Measurements from ENCODE around the gene ENGASE.

The ENGASE gene

DNA sequence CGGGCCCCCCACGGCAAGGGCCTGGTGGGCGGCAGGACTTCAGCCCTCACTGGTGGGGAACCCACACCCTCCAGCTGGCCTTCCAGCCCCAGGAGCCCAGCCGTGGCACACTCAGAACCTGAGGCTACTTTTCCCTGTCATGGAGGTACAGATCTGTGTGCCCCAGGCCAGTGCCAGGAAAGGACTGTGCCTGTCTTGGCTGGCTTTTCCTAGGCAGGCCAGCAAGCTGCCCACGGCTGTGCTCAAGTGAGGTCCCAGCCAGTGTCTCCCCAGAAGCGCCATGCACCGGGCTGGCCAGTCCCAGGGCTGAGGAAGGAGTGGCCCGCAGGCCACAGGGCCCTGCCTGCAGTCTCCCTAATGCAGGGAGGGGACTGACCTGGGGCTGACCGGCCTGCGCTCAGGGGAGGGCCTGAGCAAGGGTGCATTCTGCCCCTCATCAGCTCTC lies 16.6 kb downstream of the ENGASE start:
- no peak for DNase-seq (ENCODE audit: low read depth in 2 of 2, low spot score in 1 of 2)

DNA sequence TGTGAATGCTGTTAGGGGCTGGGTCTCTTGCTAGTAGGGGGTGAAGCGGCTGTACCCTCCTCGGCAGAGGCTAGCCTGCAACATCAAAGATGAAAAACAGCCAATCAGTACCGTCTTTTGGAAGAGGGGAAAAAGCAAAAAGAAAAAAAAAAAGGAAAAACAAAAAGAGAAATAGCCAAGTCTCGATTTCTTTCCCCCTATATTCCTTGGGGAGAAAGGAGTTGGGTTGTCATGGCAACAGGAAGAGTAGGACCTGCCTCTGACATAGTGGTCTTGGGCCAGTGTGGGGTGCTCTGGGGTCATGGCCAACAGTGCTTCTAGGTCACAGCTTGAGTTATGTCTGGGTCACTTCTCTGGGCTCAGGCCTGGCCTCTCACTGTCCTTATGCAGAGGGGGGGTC lies 17.9 kb downstream of the ENGASE start:
- DNase-seq (ENCODE audit: low read depth in 2 of 2, low spot score in 1 of 2), result no peak

DNA sequence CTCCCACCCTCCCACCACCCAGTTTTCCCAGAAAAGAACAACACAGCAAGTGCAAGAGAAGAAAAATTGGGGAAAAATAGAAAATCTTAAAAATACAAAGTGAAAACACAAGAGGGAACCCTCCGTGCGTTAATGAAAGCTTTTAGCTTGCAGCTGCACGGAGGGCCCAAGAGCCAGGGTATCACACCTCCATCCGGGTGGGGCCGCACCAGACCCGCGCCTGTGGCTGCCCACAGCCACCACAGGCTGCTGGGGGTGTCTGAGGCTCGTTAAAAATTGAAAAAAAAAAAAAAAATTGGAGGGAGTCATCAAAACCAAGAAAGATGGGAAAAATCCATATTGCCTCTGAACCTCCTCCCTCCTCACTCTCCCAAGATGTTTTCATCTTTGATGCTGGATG lies 18.6 kb downstream of the ENGASE start:
- no peak for DNase-seq (ENCODE audit: low read depth in 2 of 2, low spot score in 1 of 2)

- DNase-seq (ENCODE audit: low read depth in 2 of 2, low spot score in 1 of 2), result no peak
Observed at GRCh38 chr17:79094261-79094660, 19.6 kb downstream of the ENGASE start.

- DNase-seq (ENCODE audit: low read depth in 2 of 2, low spot score in 1 of 2), result no peak
Observed at GRCh38 chr17:79095345-79096055, 20.9 kb downstream of the ENGASE start.

GRCh38 chr17:79096477-79096876 lies 21.9 kb downstream of the ENGASE start:
- DNase-seq (ENCODE audit: low read depth in 2 of 2, low spot score in 1 of 2), result no peak

DNA sequence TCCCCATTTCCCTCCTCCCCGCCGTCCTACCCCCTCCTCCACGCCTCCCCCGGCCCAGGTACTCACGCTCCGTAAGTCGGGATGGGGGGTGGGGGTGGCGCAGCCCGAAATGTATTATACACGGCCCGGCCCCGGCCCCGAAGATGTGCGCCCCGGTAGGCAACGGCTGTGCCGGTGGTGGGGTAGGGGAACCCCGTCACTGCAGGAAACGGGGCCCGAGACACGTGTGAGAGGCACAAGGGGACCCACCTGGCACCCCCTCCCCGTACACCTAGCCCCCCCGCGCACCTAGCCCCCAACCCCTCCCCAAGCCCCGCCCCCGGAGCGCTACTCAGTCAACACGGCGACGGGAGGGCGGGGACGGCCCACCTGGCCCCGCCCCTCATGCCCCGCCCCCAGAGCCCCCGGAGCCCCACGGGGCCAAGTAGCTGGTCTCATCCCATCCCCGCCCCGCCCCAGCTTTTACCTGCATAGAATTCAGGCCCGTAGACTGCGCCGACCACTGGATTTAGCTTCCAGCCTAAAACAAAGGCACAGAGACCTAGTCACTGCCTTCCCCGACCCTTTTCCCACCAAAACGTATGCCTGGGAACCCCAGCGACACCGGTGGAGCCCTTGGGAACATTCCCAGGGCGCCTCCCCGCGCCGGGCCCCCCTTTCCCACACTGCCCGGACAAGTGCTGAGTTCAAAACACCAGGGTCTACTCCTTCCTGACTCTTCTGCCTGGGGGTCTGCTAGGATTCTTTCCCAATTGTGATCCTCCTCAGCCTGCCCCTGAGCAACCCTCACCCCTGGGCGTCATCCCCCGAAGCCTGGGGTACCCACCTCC lies 22.8 kb downstream of the ENGASE start:
- DNase-seq (ENCODE audit: low read depth in 2 of 2, low spot score in 1 of 2), result no peak

- no peak for DNase-seq (ENCODE audit: low read depth in 2 of 2, low spot score in 1 of 2)
Observed at GRCh38 chr17:79098282-79098867, 23.8 kb downstream of the ENGASE start.

DNA sequence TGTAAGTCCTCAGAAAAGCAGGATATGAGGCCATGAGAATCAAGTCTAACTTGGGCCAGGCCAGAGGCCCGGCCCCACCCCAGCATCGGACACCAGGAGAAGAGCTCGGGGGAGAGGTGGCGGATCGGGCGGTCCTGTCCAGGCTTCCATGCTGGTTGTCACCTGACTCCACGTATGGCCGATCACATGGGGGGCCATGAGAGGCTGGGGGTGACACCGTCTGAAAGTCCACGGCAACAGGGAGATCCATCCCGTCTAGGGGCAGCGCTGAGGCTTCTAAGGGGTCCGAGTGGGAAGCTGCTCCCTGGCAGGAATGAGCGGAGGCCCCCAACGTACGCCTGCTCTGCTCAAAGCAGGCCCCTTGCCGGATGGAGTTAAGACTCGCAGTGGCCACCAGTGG lies 25.8 kb downstream of the ENGASE start:
- no peak for DNase-seq (ENCODE audit: low read depth in 2 of 2, low spot score in 1 of 2)

DNA sequence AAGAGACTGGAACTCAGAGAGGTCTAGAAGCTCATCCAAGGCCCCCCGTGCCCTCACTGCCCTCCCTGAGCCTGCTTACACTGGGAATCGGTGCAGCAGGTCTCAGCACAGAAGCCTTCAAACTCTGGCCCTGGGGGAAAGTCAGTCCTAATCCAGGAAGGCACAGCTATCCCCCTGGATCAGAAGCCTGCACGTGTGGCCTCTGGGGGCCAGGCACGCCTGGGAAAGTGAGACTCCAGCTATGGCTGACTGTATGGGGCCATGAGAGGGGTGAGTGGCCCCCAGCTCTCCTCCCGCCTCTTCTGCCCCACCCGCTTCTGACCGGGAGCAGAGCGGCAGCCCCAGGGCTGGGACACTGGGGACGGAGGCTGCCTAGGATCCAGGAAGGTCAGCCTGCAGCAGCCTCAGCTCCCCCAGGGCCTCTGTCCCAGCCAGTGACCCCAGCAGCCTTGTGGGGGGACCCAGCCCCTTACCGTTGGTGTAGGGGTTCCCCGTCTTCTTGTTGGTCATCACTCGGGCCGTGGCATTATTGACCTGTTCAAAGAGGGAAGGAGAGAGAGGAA lies 26.6 kb downstream of the ENGASE start:
- DNase-seq (ENCODE audit: low read depth in 2 of 2, low spot score in 1 of 2), result no peak

GRCh38 chr17:79102214-79102613 lies 27.6 kb downstream of the ENGASE start:
- no peak for DNase-seq (ENCODE audit: low read depth in 2 of 2, low spot score in 1 of 2)

GRCh38 chr17:79104898-79105600 lies 30.4 kb downstream of the ENGASE start:
- no peak for DNase-seq (ENCODE audit: low read depth in 2 of 2, low spot score in 1 of 2)

DNA sequence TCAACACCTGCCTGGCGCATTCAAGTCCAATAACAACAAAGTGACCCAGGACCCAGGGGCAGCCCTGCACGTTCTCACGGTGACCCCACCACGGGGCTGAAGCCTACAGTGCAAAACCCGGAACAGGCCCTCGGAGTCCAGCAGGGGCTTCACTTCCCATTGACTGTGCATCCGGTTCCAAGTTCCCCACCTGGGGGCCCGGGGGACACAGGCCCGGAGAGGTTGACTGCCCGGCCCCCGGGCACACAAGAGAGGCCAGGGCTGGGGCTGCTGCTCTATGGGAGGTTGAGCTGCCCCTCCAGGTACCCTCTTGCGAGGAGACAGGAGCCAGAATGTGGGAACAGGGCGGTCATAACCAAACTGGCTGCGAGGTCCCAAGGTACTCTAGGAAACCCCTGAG lies 31.3 kb downstream of the ENGASE start:
- no peak for DNase-seq (ENCODE audit: low read depth in 2 of 2, low spot score in 1 of 2)

DNA sequence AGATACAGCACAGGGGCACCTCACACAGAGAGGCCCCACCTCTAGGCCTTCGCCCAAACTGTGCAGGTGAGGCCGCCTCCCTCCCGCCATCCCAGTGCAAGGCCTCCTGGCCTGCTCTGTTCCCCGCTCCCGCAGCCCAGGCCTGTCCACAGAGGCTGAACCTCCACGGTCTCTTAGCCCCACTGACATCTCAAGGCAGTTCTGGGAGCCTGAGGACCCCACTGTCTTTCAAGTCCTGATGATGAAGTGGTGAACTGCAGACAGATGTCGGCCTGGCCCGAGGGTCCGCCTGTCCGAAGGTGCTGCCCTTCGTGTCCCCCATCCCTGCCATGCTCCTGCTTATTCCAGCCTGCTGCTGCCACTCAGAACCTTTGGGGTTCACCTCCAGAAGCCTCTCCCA lies 32.3 kb downstream of the ENGASE start:
- DNase-seq (ENCODE audit: low read depth in 2 of 2, low spot score in 1 of 2), result no peak

DNA sequence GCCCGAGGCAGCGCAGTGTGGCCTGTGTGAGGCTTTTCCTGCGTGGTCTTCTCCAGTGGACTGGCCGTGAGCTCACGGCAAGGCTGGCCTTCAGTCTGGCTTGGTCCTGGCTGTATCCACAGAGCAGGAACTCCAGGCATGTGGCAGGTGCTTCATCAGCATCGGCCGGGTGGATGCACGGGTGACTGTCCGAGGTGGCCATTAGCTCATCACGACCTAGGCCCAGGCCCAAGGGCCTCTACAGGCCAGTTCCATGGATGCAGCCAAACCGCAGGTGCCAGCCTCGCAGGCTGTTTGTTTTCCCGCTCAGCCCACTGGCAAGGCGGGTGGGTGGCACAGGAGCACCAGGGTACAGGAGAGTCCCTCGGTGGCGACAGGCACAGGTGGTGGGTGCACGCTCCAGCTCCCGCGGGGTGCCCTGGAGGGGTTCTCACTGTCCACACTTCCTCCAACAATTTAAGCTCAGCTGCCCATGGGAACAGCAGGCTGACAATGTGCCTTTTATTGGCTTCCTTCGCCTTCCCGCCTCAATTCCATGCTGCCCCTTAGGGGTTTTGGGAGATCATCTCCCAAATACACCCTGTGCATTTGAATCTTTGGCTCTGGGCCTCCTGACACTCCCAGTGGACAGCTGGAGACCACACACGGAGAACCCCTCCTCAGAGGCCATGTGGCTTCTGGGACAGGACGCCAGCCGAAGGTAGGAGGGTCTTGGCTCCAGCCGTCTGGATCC lies 33.0 kb downstream of the ENGASE start:
- DNase-seq (ENCODE audit: low read depth in 2 of 2, low spot score in 1 of 2), result no peak

GRCh38 chr17:79108232-79108850 lies 33.7 kb downstream of the ENGASE start:
- DNase-seq (ENCODE audit: low read depth in 2 of 2, low spot score in 1 of 2), result no peak

GRCh38 chr17:79108870-79109269 lies 34.2 kb downstream of the ENGASE start:
- DNase-seq (ENCODE audit: low read depth in 2 of 2, low spot score in 1 of 2), result no peak

DNA sequence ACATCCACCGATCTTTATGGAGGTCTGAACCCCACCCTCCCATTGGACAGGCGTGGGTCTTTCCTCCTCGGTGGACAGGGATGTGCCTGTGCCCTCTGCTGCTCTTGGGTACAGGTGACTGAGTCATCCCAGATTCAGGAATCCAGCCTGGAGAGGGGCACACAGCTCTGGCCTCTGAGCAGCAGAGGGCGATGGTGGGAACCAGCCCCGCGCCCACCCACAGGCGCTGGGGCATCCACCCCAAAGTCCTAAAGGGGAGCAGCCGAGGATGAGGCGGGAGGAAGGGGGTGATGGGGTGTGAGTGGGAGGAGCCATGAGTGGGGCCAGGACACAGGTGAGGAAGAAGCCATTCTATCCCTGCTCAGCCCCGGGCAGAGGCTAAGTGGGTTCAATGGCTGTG lies 35.0 kb downstream of the ENGASE start:
- DNase-seq (ENCODE audit: low read depth in 2 of 2, low spot score in 1 of 2), result no peak

- DNase-seq (ENCODE audit: low read depth in 2 of 2, low spot score in 1 of 2), result no peak
Observed at GRCh38 chr17:79111097-79111496, 36.5 kb downstream of the ENGASE start.

DNA sequence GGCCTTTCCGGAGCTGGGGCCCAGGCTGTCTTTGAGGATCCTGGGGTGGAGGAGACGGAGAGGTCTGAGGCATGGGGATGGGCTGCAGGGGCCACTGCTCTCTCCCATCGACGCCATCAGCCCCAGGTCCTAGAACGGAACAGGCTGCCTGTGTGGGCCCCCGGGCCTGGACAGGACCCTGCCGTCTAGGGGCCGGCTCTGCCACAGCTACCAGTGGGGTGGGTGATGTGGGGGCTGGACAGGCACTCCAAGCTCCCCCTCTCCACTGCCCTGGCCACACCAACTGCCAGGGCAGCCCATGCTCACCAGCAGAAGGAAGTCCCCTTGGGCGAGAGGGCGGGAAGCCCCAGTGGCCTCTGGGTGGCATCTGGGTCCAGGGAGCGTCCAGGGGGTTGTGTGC lies 37.8 kb downstream of the ENGASE start:
- DNase-seq (ENCODE audit: low read depth in 2 of 2, low spot score in 1 of 2), result no peak

Data from stimulated activated CD8-positive, alpha-beta memory T cell treated with anti-CD3 and anti-CD28 coated beads, Interleukin-4, amount 100 ng/mL, for 4 hours (primary cell).